Stimulated activated CD4-positive, alpha-beta T cell treated with anti-CD3 and anti-CD28 coated beads, Interleukin-12 subunit alpha, Interleukin-12 subunit beta, amount 100 ng/mL, for 4 hours (primary cell): Measurements from ENCODE around the gene RAPH1.
"Not testable (repeated sequence)": the region's sequence is repeated elsewhere in the genome, so short reads cannot be mapped to it uniquely, and the experiment has no call there.

Source experiments
- DNase-seq: peaks from one replicate; pipeline ENCODE4 v3.0.0-alpha.2; 2020

Gene RAPH1

GRCh38 chr2:203547356-203547755 is 12.3 kb upstream of the RAPH1 start:
- DNase-seq, result no peak

GRCh38 chr2:203544402-203544801 is 9.3 kb upstream of the RAPH1 start:
- no peak for DNase-seq

DNA sequence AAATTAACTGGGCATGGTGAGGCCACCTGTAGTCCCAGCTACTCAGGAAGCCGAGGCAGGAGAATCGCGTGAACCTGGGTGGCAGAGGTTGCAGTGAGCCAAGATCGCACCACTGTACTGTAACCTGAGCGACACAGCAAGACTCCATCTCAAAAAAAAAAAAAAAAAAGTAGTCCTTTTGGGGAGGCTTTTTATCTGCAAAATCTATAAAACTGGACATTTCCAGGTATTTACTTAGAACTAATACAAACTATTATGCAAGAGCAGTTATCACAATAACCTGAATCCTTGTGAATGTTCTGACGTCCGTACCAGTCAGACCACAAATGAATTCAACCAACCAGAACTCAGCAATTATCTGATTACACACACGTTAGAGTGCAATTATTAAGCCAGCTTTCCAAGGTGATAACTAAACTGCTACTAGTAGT is 8.8 kb upstream of the RAPH1 start:
- no peak for DNase-seq

DNA sequence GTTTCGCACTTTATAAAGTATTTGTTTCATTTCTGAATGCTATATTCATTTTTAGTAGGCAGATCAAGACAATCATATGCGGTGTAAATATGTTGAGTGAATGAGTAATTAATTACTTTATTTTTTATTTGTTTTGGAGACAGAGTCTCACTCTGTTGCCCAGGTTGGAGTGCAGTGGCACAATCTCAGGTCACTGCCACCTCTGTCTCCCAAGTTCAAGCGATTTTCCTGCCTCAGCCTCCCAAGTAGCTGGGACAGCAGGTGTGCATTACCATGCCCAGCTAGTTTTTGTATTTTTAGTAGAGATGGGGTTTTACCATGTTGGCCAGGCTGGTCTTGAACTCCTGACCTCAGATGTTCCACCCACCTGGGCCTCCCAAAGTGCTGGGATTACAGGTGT is 5.5 kb upstream of the RAPH1 start:
- DNase-seq, result not testable (repeated sequence)

DNA sequence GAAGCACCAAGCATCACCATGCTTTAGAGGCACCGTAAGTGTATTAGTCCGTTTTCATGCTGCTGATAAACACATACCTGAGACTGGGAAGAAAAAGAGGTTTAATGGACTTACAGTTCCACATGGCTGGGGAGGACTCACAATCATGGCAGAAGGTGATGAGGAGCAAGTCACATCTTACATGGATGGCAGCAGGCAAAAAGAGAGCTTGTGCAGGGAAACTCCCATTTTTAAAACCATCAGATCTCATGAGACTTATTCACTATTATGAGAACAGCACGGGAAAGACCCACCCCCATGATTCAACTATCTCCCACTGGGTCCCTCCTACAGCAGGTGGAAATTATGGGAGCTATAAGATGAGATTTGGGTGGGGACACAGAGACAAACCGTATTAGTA is 3.1 kb upstream of the RAPH1 start:
- DNase-seq, result not testable (repeated sequence)

DNA sequence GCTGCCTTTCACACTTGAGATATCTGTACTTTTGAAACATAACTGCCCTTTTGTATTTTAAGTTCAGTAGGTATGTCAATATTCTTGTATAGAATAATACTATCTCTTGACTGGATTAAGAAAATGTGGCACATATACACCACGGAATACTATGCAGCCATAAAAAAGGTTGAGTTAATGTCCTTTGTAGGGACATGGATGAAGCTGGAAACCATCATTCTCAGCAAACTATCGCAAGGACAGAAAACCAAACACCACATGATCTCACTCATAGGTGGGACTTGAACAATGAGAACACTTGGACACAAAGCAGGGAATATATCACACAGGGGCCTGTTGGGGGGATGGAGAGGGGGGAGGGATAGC is 1.5 kb upstream of the RAPH1 start:
- DNase-seq, result not testable (repeated sequence)

DNA sequence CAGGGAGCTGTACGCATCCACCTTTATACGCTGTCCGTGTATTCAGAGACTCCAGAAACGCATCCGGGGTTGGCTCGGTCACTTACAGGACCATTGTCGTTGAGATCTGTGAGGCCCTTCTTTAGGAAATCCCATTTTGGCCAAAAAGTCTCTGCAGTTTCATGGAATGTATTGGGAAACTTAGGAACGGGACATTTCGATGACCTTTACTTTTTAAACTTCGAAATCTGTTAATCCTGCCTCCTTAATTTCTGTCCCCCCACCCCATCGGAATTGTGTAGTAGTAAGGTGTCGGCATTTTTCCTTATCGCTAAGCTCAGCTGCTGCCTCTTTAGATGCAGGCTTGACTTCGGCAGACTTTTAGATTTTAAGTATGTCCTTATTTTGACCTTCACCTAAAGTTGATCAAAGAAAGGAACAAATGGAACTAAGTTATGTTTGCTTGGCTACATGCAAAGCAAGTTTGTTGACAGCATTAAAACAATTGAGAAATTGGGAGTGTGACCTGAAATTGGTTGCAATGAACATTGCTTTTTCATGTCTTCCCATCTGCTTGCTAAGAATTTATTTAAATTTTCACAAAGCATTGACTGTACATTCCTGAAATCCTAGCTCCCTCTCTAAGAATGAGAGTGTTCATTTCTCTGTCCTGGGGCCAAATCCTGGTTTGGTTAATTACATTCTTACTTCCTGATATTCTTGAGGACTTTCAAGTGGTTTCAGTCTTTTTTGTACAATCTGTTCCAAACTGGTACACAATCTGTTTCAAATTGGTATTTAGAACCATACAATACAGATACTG is 884 bp upstream of the RAPH1 start:
- DNase-seq, result no peak

DNA sequence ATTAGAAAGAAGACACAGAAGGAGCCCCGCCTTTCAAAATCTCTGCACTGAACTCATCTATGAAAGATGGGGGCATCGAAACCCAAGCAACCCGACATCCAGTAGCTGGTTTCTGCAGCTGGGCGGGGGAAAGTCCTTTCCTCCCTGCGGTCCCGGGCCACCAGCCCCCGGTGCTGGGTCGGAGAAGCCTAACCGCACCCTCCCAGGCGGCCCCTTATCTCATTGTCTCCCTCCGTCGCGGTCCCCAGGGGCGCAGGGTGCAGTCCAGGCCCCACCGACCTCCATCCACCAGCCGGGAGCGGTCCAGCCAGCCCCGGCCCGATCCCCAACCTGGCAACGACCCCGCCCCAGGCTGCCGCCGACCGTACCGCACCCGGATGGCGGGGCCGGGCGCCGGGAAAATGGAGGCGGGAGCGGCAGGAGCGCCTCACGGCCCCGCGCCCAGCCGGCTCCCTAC is 452 bp downstream of the RAPH1 start:
- peak; percentile 19 for DNase-seq

- DNase-seq, result no peak
Measured at GRCh38 chr2:203533676-203534591, 1.2 kb downstream of the RAPH1 start.

GRCh38 chr2:203532957-203533658 is 2.0 kb downstream of the RAPH1 start:
- no peak for DNase-seq

DNA sequence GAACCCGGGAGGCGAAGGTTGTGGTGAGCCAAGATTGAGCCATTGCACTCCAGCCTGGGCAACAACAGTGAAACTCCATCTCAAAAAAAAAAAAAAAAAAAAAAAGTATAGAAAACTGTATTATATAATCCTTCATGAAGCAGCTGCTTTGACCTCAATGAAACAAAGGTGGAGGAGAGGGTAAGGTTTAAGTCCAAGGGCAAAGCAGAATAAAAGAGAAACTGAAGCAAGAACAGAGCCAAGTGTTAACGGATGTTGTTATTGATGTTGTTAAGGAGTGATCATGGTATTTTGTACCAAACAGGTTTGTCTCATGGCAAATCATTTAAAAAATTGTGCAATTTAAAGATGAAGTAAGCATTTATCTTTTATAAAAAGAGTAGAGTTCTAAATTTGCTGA is 7.4 kb downstream of the RAPH1 start:
- no peak for DNase-seq

- not testable (repeated sequence) for DNase-seq
Measured at GRCh38 chr2:203513268-203513667, 21.8 kb downstream of the RAPH1 start.

GRCh38 chr2:203510941-203511305 is 24.2 kb downstream of the RAPH1 start:
- DNase-seq, result no peak

DNA sequence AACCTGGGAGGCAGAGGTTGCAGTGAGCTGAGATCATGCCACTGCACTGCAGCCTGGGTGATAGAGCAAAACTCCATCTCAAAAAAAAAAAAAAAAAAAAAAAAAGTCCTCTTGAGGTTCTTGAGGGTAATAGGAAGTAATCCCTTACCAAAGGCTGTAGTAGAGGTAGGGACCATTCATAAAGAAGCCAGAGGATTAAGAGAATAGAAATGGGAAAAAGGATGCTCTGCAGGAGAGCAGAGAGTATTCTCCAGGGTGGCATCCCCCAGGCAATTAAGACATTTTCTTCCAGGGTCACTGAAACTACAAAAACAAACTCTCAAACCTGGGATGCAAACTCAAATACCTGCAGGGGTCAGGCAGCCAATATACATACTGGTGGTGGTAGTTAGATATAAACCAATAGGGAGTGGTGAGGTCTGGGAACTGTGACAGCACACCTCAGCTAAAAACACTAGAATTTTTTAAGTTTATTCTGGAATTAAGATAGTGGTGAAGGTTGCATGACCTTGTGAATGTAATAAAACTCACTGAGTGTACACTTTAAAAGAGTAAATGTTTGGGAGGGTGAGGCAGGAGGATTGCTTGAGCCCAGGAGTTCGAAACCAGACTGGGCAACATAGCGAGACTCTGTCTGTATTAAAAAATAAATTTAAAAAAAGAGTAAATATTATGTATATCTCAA is 24.7 kb downstream of the RAPH1 start:
- no peak for DNase-seq

DNA sequence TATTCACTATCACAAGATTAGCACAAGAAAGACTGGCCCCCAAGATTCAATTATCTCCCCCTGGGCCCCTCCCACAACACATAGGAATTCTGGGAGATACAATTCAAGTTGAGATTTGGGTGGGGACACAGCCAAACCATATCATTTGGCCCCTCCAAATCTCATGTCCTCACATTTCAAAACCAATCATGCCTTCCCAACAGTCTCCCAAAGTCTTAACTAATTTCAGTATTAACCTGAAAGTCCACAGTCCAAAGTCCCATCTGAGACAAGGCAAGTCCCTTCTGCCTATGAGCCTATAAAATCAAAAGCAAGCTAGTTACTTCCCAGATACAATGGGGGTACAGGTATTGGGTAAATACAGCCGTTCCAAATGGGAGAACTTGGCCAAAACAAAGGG is 31.6 kb downstream of the RAPH1 start:
- not testable (repeated sequence) for DNase-seq

- DNase-seq, result no peak
Measured at GRCh38 chr2:203501873-203502272, 33.2 kb downstream of the RAPH1 start.

GRCh38 chr2:203500951-203501350 is 34.1 kb downstream of the RAPH1 start:
- no peak for DNase-seq

- no peak for DNase-seq
Measured at GRCh38 chr2:203500297-203500696, 34.8 kb downstream of the RAPH1 start.

DNA sequence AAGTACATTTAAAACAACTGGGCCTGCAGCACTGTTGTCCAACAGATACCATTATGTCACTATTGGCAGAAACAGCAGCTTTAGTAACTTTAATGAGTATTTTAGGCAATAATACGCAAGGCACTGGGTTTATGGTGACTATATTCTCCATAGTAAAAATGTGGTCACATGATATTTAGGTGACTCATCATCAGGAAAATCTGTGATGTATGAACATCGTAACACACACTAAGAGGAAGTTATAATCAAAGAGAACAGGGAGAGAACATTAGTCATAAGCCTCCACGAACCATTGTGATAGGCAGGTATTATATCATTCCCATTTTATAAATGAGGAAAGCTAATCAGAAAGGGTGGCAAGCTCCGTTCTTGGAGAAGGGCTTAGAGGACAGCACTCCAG is 36.9 kb downstream of the RAPH1 start:
- no peak for DNase-seq

DNA sequence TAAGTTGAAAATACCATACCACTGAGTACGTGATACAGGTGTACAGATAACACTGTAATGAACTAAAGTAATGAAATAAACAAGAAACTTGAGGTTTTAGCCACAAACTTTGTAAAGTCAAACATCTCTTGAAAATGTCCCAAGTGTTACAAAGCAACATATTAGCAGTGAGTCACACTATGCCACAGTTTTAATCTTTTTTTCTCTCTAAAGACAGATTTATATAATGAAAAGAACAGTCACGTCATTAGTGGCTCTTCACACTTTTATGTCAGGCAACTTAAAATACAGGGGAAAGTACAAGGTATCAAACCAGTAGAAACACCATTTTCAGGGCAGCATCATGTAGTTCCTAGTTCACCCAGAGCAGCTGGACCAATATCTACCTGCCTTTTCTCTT is 42.1 kb downstream of the RAPH1 start:
- no peak for DNase-seq

DNA sequence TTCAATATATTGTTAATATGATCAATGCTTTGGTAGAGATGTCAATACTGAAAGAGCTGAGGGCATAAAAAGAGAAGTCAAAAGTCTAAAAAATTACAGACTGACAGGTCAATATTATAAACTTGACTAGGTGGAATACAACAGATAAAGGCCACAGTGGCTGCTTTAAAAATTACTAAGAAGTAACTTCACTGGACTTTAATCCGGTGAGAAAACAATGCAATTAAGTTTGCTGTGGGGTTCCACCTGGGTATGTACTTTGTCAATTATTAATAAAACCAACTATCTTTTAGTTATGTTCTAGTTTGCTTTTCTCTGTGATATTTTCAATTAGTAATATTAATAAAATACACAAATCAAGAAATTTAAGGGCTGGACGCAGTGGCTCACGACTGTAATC is 44.7 kb downstream of the RAPH1 start:
- DNase-seq, result no peak

- DNase-seq, result no peak
Measured at GRCh38 chr2:203489531-203489930, 45.6 kb downstream of the RAPH1 start.
